GM19438 (cell line): ENCODE measurements around the gene TMEM244.
"Not testable (repeated sequence)": the region's sequence is repeated elsewhere in the genome, so short reads cannot be mapped to it uniquely, and the experiment has no call there.

Experiments used
- ATAC-seq: cut with Tn5 transposase; IDR thresholded peaks from one replicate; pipeline ENCODE4 v1.9.1; 2021; ENCODE audit warnings: low read depth; ENCODE audit not compliant: unreplicated experiment

The TMEM244 gene

GRCh38 chr6:129860908-129861665 lies at the start of gene TMEM244:
TMEM244 (minus strand) TSS chr6:129861315; CDS start chr6:129861188, 127 bp downstream.
- no peak for ATAC-seq

- no peak for ATAC-seq
Observed at GRCh38 chr6:129908858-129909257, 47.7 kb upstream of the TMEM244 start.

DNA sequence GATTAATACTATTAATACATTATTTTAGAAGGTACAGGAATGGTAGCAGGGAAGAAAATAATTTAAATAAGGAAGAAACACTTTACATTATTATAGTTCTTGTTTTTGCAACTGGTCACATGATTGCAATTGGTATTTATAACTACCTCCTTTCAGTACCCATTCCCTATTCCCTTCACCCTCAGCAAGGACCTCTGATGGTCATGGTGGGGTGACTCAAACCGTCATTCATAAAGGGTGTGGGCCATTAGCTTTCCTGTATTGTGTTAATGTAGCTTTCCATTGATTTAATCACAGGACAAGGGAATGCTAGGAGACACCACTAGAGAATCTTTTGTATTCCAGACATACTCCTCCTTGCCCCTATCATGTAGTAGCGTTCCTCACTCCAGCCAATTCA lies 47.2 kb upstream of the TMEM244 start:
- ATAC-seq: no peak

- no peak for ATAC-seq
Observed at GRCh38 chr6:129906515-129907077, 45.5 kb upstream of the TMEM244 start.

DNA sequence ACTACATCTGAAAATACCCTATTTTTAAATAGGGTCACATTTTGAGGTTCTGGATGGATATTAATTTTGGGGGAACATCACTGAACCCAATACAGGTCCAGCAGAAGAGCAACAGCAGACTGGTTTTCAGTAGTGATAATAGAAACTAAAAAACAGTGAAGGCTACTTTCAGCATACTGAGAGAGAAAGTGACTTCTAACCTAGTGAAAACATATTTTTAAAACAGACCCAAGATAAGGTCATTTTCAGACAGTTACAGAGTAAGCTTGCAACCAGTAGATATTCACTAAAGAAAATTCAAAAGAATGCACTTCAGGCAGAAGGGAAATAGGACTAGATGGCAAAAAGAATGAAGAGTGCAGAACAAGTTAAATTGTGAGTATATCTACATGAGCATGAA lies 42.0 kb upstream of the TMEM244 start:
- peak; percentile 59 for ATAC-seq

GRCh38 chr6:129902681-129903080 lies 41.6 kb upstream of the TMEM244 start:
- ATAC-seq: peak; percentile 15

DNA sequence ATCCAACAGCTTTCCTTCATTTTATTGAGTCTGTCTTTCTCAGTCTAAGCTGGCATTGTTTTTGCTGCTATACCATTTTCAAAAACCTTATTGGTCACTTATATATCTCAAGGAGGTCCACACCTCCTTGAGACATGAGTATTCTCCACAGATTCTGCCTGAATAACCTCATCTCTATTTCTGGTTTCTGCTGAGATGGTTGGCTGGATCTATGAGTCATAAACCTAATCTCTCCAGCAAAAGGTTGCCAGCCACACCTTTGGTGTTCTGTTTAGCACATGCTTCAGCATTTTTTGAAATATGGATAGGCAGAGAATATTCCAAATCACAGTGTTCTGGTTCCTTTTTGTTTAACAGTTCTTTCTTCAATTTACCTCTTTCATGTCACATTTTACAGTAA lies 40.8 kb upstream of the TMEM244 start:
- no peak for ATAC-seq

DNA sequence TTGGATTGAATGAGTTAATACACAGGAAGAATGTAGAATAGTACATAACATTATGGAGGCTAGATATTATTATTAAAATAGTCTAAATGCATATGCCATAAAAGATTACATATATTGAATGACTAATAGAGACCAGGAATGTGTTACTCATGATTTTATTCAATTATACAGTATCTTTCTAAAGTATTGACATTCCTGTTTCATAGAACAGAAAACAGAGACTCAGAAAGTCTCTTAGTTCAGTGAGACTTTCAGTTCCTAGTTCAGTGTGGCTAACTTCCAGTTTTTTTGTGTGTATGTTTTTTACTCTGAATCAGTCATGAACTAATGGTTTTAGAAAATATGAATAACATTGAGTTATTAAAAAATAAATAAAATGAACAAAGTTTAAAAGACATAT lies 34.6 kb upstream of the TMEM244 start:
- peak; percentile 55 for ATAC-seq

- ATAC-seq: no peak
Observed at GRCh38 chr6:129894921-129895320, 33.8 kb upstream of the TMEM244 start.

DNA sequence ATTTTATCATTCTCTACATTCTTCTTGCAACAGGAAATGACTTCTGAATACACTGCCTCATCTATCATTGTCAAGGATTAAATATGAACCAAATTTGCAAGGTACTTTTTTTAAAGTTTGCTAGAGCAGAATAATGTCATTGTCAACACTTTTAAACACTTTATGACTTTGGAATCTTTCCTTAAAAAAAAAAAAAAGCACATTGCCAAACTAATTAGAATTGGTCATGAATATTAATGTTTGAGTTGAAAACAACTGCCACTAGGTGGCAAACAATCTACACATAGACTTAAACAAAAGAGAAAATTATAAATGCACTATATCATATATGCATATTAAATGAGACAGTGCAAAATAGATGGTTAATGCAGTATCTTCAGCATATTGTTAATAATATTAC lies 32.5 kb upstream of the TMEM244 start:
- ATAC-seq: no peak

- ATAC-seq: no peak
Observed at GRCh38 chr6:129890701-129891100, 29.6 kb upstream of the TMEM244 start.

DNA sequence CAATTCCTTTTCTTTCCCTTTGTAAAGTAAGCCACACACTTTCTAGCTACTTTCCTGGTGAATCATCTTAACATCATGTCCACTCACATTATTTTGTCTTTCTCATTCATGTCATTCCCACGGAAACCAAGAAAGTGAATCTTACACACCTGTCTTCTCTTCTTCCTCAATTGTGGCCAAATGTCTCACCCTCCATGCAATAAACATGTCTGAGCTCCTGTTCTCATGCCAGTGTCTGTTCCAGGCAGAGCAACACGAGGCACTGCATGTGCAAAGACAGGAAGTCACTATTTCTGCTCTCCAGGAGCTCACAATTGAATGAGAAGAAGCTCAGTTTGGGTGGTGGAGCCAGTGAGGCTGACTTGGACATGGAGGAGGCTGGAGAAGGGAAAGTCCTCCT lies 29.0 kb upstream of the TMEM244 start:
- ATAC-seq: no peak

DNA sequence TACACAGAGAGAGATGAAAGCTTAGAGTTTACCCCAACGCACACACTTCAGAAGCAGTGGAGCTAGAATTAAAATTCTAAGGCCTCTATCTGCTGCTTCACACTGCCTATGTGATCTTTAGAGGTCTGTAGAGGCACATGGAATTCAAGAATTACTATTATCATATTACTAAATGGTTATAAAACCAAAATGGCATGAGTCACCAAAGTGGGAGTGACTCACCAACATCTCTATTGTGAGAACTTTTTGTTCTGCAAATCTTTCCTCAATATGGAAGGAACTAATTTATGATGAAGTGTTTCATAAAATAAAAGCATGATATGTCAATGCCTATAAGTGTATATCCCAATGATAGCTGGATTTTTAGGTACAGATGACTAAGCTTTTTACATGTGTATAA lies 28.5 kb upstream of the TMEM244 start:
- no peak for ATAC-seq

- ATAC-seq: no peak
Observed at GRCh38 chr6:129886401-129887155, 25.5 kb upstream of the TMEM244 start.

DNA sequence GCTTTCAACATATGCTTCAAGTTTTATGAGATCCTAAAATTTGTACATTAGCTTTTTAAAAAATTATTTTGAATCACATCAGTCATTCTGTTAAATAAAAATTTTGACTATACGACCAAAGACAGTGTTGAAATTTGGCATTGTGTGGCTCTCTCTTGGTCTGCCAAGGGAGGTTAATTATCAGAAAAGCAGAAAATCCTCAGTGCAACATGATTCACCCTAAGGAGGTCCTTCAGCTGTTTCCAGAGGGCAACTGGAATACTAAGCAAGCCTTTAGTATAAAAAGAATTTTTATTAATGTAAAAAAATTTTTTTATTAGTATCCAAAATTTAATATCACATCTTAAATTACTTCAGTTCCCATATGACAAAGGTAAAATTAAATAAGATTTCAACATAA lies 23.1 kb upstream of the TMEM244 start:
- ATAC-seq: no peak

GRCh38 chr6:129882510-129883023 lies 21.5 kb upstream of the TMEM244 start:
- ATAC-seq: peak; percentile 88

- ATAC-seq: not testable (repeated sequence)
Observed at GRCh38 chr6:129877894-129878293, 16.8 kb upstream of the TMEM244 start.

DNA sequence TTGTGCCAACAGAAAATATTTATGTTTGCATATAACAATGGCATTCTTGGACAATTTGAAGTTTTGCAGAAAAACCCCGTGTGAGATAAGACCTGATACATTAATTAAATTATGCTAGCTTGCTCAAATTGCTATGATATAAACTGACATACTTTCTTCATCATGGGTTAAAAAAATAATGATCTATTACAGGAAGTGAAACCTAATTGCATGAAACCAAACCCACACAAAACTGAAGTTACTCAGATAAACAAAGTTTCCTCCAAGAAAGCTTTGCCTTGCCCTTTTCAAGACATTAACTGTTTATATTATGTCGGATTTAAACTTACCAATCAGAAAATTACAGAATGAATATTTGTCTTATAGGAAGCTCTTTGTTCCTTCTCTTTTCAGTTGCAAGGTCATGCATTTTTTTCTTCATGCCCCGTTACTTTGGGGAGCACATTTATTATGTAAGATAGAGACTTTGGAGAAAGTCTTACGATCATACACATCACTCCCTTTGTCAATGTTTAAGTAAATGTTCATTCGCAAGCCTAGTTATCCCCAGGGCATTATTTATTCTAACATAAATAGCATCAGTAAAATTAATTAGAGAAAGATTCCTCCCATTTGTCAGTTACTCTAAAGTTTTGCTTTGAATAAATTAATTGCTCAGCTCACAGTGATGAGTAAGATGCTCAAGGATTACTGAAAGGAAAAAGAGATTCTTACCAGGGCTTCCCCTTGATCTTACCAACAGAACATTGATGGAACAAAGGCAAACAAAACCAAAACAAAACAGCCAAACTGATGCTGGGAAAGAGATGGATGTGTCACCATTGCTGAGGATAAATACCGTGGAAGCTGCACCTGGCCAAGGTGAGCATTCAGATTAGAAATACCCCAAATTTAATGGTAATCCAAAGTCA lies 14.8 kb upstream of the TMEM244 start:
- ATAC-seq: peak; percentile 76

DNA sequence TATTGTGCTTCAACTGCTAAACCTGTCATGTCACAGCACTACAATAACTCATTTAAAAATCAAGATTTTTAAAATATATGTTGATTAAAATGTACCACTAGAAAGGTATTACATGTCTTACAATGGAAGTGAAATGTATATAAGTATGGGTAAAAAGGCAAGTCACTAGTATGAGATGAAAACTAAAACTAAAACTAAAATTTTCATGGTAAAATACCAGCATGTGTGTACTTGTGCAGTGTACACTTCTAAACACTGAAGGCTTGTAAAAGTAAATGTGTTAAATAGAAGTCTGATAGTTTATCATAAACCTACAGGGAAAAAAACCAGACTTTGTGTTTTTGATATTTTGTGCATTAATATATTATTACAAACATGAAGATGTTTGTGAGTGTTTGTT lies 13.7 kb upstream of the TMEM244 start:
- ATAC-seq: no peak

DNA sequence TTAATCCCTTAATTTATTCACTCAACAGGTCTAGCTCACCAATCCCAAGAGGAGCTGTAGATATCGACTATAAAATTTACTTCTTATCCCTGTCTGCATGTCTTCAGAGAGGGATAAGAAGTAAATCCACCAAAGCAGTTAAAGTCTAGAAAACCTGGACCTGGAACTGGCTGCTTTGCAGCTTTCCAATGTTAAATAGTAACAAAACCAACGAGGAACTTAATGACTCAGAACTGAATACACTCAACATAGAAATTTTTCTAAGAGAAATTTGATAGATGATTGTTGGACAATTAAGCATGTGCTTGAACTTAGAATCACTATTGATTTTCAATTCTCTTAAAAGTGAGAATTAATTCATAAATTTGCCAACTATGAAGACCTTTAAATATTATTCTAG lies 11.5 kb upstream of the TMEM244 start:
- ATAC-seq: no peak
